K562 (cell line): ENCODE measurements around the gene HOXA10. TPM values are rescaled to one million over a fixed set of nuclear protein-coding genes. Genes with fewer than 3 reads are reported as not detected.

Source experiments
- polyA plus RNA-seq, 8 experiments: library from polyadenylated mRNA; depleted of rRNA in 4 of 8; stranded (reverse) in 5 of 8; unstranded in 3 of 8; fragments of >200 nt; fragmentation: Nextera tagmentation in 2 of 8; fragmentation: Illumina TruSeq in 1 of 8; extraction: Ambion mirVana in 2 of 8; extraction: Trizol in 1 of 8; gene quantifications; 2 replicates each; pipeline versions ENCODE4 v1.2.1 to v1.2.3, GENCODE V29; 2011 to 2014; ENCODE audit warnings: inconsistent platforms in 1 of 8, missing spikeins in 1 of 8
- total RNA-seq, 7 experiments: library from RNA; depleted of rRNA in 6 of 7; stranded (reverse); fragments of >200 nt in 6 of 7; fragmentation: Illumina TruSeq in 2 of 7; extraction: Trizol in 2 of 7; gene quantifications; 2 replicates each; pipeline versions ENCODE4 v1.2.1 to v1.2.3, GENCODE V29; 2011 to 2021; ENCODE audit warnings: low replicate concordance in 1 of 7
- TF ChIP-seq, protein P1 (sequence below): fragments of 200-600 bp; sonication (generic); IDR thresholded peaks from one replicate; pipeline ENCODE4 v1.6.1; 2012; ENCODE audit warnings: mild to moderate bottlenecking, low read depth, low read length, inconsistent platforms

HOXA10 gene
- total and polyA plus RNA-seq, 9 of the 15 experiments (the other 6 are each of a cell fraction or from before 2014, with no cell fraction given): not detected

DNA sequence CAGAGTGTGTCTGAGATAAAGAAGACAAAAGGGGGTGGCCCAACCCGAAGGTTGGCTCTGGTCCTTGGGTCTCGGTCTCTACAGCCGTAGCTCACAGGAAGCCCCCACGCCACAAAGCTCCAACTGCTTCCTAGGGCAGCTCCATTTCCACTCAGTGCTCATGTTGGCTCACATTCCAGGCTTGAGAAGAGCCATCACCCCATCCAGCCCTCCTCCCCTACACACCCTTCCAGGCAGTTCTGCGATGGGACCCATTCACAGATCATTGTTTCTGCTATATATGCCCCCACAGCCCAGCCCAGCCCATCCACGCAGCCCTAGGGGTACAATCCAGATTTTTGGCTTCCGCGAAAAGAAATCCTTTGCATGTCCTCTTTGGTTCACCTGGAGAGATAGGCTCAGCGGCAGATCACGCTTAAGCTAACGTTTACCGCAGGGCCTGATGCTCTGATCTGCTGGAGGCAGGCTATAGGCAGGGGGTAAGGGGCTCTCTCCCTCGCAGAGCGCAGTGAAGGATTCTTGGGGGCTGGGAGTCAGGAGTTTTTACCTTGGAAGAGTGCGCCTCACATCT is 17.1 kb upstream of the HOXA10 start (continued):
- TF ChIP-seq, protein P1, sequence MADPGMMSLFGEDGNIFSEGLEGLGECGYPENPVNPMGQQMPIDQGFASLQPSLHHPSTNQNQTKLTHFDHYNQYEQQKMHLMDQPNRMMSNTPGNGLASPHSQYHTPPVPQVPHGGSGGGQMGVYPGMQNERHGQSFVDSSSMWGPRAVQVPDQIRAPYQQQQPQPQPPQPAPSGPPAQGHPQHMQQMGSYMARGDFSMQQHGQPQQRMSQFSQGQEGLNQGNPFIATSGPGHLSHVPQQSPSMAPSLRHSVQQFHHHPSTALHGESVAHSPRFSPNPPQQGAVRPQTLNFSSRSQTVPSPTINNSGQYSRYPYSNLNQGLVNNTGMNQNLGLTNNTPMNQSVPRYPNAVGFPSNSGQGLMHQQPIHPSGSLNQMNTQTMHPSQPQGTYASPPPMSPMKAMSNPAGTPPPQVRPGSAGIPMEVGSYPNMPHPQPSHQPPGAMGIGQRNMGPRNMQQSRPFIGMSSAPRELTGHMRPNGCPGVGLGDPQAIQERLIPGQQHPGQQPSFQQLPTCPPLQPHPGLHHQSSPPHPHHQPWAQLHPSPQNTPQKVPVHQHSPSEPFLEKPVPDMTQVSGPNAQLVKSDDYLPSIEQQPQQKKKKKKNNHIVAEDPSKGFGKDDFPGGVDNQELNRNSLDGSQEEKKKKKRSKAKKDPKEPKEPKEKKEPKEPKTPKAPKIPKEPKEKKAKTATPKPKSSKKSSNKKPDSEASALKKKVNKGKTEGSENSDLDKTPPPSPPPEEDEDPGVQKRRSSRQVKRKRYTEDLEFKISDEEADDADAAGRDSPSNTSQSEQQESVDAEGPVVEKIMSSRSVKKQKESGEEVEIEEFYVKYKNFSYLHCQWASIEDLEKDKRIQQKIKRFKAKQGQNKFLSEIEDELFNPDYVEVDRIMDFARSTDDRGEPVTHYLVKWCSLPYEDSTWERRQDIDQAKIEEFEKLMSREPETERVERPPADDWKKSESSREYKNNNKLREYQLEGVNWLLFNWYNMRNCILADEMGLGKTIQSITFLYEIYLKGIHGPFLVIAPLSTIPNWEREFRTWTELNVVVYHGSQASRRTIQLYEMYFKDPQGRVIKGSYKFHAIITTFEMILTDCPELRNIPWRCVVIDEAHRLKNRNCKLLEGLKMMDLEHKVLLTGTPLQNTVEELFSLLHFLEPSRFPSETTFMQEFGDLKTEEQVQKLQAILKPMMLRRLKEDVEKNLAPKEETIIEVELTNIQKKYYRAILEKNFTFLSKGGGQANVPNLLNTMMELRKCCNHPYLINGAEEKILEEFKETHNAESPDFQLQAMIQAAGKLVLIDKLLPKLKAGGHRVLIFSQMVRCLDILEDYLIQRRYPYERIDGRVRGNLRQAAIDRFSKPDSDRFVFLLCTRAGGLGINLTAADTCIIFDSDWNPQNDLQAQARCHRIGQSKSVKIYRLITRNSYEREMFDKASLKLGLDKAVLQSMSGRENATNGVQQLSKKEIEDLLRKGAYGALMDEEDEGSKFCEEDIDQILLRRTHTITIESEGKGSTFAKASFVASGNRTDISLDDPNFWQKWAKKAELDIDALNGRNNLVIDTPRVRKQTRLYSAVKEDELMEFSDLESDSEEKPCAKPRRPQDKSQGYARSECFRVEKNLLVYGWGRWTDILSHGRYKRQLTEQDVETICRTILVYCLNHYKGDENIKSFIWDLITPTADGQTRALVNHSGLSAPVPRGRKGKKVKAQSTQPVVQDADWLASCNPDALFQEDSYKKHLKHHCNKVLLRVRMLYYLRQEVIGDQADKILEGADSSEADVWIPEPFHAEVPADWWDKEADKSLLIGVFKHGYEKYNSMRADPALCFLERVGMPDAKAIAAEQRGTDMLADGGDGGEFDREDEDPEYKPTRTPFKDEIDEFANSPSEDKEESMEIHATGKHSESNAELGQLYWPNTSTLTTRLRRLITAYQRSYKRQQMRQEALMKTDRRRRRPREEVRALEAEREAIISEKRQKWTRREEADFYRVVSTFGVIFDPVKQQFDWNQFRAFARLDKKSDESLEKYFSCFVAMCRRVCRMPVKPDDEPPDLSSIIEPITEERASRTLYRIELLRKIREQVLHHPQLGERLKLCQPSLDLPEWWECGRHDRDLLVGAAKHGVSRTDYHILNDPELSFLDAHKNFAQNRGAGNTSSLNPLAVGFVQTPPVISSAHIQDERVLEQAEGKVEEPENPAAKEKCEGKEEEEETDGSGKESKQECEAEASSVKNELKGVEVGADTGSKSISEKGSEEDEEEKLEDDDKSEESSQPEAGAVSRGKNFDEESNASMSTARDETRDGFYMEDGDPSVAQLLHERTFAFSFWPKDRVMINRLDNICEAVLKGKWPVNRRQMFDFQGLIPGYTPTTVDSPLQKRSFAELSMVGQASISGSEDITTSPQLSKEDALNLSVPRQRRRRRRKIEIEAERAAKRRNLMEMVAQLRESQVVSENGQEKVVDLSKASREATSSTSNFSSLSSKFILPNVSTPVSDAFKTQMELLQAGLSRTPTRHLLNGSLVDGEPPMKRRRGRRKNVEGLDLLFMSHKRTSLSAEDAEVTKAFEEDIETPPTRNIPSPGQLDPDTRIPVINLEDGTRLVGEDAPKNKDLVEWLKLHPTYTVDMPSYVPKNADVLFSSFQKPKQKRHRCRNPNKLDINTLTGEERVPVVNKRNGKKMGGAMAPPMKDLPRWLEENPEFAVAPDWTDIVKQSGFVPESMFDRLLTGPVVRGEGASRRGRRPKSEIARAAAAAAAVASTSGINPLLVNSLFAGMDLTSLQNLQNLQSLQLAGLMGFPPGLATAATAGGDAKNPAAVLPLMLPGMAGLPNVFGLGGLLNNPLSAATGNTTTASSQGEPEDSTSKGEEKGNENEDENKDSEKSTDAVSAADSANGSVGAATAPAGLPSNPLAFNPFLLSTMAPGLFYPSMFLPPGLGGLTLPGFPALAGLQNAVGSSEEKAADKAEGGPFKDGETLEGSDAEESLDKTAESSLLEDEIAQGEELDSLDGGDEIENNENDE: no peak
